GM13976 (cell line): ENCODE results near the gene PDIA5.

Experiments used
- DNase-seq: peaks from one replicate; pipeline ENCODE4 v3.0.0; 2012; ENCODE audit warnings: low spot score
- in situ Hi-C: fragments of 300-500 bp; cut with MboI; formaldehyde crosslinking; loops from one replicate; pipeline ENCODE4 v1.12.0; 2022; ENCODE audit warnings: low sequenced_read_pairs, mixed read lengths, inconsistent platforms; ENCODE audit not compliant: unreplicated experiment
- TF ChIP-seq, protein P1 (sequence below): IDR thresholded peaks from 2 replicates; pipeline ENCODE4 v1.5.1; 2012; ENCODE audit warnings: borderline replicate concordance, mild to moderate bottlenecking; ENCODE audit not compliant: insufficient read depth; ENCODE audit errors: extremely low read depth, missing control alignments, control extremely low read depth

PDIA5 gene

DNA sequence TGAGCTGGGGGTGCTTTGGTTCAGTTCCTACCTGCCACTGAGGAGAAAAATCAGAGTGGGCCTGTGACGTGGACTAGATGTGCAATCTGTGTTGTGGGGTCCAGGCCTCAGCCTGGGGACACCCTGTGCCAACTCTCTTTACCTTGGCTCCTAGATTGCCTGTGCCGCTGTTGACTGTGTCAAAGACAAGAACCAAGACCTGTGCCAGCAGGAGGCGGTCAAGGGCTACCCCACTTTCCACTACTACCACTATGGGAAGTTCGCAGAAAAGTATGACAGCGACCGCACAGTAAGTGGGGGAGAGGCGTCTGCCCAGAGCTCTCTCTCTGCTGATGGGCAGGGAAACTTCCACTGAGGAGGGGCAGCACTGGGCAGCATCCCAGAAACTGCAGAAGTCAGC, 94.3 kb downstream of the PDIA5 start:
- in situ Hi-C loops: no loop called here
- no peak for DNase-seq
- TF ChIP-seq, protein P1, sequence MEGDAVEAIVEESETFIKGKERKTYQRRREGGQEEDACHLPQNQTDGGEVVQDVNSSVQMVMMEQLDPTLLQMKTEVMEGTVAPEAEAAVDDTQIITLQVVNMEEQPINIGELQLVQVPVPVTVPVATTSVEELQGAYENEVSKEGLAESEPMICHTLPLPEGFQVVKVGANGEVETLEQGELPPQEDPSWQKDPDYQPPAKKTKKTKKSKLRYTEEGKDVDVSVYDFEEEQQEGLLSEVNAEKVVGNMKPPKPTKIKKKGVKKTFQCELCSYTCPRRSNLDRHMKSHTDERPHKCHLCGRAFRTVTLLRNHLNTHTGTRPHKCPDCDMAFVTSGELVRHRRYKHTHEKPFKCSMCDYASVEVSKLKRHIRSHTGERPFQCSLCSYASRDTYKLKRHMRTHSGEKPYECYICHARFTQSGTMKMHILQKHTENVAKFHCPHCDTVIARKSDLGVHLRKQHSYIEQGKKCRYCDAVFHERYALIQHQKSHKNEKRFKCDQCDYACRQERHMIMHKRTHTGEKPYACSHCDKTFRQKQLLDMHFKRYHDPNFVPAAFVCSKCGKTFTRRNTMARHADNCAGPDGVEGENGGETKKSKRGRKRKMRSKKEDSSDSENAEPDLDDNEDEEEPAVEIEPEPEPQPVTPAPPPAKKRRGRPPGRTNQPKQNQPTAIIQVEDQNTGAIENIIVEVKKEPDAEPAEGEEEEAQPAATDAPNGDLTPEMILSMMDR: no peak

GRCh38 chr3:123163141-123163540, 96.3 kb downstream of the PDIA5 start:
- no peak for DNase-seq
- TF ChIP-seq, protein P1: no peak
- in situ Hi-C loops: no loop called here

GRCh38 chr3:123165163-123165562, 98.3 kb downstream of the PDIA5 start:
- in situ Hi-C loops: no loop called here
- no peak for DNase-seq
- TF ChIP-seq, protein P1: no peak

DNA sequence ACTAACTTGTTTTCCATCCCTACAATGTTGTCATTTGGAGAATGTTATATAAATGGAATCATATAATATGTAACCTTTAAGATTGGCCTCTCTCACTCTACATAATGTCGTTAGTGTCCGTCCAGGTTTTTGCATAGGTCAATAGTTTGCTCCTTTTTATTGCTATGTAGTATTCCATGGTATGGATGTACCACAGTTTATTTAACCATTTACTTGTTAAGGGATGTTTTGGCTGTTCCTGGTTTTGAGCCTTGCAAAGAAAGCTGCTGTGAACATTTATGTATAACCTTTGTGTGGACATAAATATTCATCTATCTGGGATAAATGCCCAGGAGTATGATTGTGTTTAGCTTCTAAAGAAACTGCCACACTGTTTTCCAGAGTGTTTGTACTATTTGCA, 100.9 kb downstream of the PDIA5 start:
- no peak for DNase-seq
- TF ChIP-seq, protein P1: no peak
- in situ Hi-C loops: no loop called here

DNA sequence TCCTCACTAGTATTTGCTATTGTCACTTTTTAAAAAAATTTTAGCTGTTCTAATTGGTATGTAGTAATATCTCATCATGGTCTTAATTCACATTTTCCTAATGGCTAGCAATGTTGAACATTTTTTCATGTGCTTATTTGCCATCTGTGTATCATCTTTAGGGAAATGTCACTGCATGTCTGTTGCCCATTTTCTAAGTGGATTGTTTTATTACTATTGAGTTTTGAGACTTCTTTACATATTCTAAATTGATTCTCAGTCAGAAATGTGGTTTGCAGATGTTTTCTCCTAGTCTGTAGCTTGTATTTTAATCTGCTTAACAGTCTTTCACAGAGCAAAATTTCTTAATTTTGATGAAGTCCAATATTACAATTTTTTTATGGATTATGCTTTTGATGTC, 101.3 kb downstream of the PDIA5 start:
- TF ChIP-seq, protein P1: no peak
- in situ Hi-C loops: no loop called here
- DNase-seq: no peak

DNA sequence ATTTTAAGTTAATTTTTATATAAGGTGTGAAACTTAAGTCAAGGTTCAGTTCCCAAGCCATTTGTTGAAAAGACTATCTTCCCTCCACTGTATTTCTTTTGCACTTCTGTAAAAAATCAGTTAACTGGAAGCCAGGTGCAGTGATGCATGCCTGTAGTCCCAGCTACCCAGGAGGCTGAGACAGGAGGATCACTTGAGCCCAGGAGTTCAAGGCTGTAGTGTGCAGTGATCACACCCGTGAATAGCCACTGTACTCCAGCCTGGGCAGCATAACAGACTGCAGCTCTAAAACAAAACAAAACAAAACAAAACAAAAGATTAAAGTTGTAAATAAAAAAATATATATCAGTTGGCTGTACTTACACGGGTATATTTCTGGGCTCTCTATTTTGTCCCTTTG, 101.8 kb downstream of the PDIA5 start:
- TF ChIP-seq, protein P1: no peak
- DNase-seq: no peak
- in situ Hi-C loops: no loop called here

- no peak for DNase-seq
- TF ChIP-seq, protein P1: no peak
- in situ Hi-C loops: no loop called here
Measured at GRCh38 chr3:123169492-123169929, 102.7 kb downstream of the PDIA5 start.
